ENCODE data around the gene BBS9.

DNA sequence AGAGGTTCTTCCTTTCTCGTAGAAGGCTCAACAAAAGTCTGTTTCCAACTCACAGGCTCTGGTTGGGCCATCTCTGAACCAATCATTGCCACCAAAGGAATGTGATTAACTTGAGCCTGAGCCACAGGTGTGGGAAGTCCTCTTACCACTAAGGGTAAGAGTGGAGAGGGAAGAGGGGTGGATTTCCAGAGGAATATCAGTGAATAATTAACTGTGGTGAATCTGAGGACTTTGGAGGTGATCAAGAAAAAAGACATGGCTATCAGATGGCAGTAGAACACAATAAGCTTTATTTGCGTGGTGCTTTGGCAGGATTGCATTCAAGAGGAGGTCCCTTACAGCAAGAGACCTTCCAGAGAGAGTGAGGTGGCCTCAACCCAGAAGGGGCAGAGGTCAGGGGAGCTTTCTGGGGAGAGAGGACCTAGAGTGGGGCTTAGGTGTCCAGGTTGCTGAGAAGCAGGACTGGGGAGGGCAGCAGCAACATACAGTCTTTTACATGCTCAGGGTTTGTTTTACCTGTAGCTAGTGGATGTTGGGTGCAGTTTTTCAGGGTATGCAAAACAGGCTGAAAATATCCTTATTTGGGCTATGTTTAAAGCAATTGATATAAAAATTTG lies 61.4 kb downstream of the BBS9 start:
- TF ChIP-seq CTCF (IDR thresholded peaks at IDR 0.05) = no peak
- TF ChIP-seq POLR2A (IDR thresholded peaks at IDR 0.05) = no peak

Data from heart left ventricle (tissue), 13 donors.